IPS-18c (cell line): Measurements from ENCODE around the gene EOLA2.
"Not testable (repeated sequence)": the region's sequence is repeated elsewhere in the genome, so short reads cannot be mapped to it uniquely, and the experiment has no call there.

Experiments used
- H3K4me3 ChIP-seq: 2 replicates; pipeline ENCODE4 v1.7.0; 2013; ENCODE audit warnings: low read depth, mild to moderate bottlenecking, low read length, moderate library complexity; ENCODE audit not compliant: insufficient read depth
- H3K9me3 ChIP-seq: one replicate; pipeline ENCODE4 v1.6.1; 2013; ENCODE audit warnings: mild to moderate bottlenecking, low read length, moderate library complexity; ENCODE audit not compliant: control insufficient read depth, insufficient read depth

Gene EOLA2

DNA sequence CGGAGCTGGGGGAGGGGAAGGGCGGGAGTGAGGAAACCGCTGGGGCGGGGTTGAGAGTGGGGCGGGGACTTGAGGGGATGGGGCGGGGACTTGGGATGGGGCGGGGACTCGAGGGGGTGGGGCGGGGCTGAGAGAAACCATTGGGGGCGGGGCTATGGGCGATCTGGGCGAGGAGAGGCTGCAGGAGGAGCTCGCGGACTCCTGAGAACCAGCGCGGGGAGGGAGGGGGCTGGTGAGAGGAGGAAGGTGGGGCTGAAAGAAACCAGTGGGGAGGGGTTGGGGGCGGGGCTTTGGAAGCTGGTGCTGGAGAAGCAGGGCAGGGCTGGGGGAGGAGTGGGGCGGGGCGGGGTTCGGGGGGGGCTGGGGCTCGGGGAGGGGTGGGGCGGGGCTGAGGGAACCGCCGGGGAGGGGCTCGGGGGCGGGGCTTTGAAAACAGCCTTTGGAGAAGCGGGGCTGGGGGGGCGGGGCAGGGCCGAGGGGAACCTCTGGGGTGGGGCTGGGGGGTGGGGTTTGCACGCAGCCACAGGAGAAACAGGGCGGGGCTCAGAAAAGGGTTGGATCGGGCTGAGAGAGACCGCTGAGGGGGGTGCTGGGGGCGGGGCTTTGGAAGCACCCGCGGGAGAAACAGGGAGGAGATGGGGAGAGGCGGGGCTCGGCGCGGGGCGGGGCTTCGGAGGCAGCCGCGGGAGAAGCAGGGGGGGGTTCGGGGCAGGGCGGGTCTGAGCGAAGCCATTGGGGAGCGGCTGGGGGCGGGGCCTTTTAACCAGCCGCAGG lies 777 bp upstream of the EOLA2 start:
- Histone ChIP-seq H3K4me3 (no peak overlapping the region), H3K9me3 (peaks cover 7% of the 10 kb centered on the region)

DNA sequence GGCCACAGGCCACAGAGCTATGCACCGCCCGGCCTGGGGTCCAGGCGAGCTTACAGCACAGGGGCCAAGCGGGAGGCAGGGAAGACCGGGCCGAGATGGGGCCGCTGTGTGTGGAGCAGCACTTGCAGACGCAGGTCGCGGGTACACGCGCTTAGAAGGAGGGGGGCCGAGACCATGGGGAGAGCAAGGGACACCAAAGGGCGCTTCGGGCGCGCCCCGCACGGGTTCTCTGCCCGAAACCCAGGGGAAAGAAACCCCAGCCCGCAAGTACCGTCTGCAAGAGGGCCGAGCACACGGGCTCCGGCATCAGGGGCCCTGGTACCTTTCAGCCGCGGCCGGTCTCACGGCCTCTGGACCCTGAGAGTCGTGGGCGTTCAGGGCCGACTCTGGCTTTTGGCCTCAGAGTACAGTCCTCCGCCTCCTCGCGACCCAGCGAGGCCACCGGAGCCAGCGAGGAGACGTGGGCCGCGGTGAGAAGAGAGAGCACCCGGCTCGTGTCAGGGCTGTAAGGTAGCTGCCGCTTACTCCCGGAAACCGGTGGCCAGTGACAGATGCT lies 342 bp downstream of the EOLA2 start:
- Histone ChIP-seq H3K4me3 (peak overlapping the region; percentile 77), H3K9me3 (peaks cover 7% of the 10 kb centered on the region)

GRCh38 chrX:149937328-149937727 lies 963 bp downstream of the EOLA2 start:
- H3K9me3 ChIP-seq = not testable (repeated sequence)

GRCh38 chrX:149933547-149933946 lies 4.7 kb downstream of the EOLA2 start:
- not testable (repeated sequence) for H3K9me3 ChIP-seq, H3K4me3 ChIP-seq

More at GRCh38 chrX:149937328-149937727, 963 bp downstream of the EOLA2 start:
- peak overlapping the region; percentile 77; the same call in 1 of the 2 replicates for H3K4me3 ChIP-seq

DNA sequence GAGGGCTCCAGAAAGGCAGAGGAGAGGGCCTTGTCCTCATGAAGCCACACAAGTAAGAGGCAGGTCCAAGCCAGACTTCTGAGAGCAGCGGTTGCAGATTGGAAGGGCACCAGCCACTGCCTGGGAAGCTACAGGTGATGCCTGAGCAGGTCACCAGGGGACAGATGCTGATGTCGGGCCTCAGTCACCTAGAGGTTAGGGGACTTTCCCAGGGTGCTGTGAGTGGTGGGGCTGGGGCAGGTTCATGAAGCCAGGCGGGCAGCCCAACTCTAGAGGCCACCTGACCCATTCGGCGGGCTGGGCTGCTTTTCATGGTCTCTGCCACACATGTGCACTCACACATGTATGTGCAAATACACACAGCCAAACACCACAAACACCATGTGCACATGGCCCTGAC lies 5.3 kb downstream of the EOLA2 start:
- not testable (repeated sequence) for H3K4me3 ChIP-seq, H3K9me3 ChIP-seq

- not testable (repeated sequence) for H3K9me3 ChIP-seq
These were observed 6.1 kb downstream of the EOLA2 start for GRCh38 chrX:149932150-149932549.

GRCh38 chrX:149931355-149931754 lies 6.9 kb downstream of the EOLA2 start:
- H3K9me3 ChIP-seq, H3K4me3 ChIP-seq: not testable (repeated sequence)

More at GRCh38 chrX:149932150-149932549, 6.1 kb downstream of the EOLA2 start:
- not testable (repeated sequence) for H3K4me3 ChIP-seq

- not testable (repeated sequence) for H3K9me3 ChIP-seq, H3K4me3 ChIP-seq
These were observed 8.9 kb downstream of the EOLA2 start, which contains the start of gene HSFX4 for GRCh38 chrX:149929400-149929799. Gene HSFX4 (plus strand): TSS chrX:149929573. CDS start chrX:149929645, 72 bp downstream.

DNA sequence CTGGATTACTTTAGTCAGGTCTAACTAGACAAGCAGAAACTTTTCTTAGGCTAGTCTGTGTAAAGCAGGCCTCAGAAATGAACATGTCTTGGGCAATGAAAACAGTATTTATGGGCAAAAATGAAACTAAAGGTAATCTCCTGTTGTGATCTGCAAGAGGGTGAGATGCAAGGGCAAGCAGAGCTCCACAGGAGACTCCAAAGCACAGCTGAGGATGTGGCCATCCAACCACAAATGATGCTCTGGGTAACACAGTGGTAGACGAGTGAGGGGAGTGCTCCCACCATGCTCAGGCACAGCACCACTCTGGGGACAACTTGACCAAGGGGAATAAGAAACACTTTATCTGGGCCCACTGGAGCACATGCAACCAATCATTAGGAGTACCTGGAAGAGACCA lies 9.7 kb downstream of the EOLA2 start:
- H3K9me3 ChIP-seq, H3K4me3 ChIP-seq: not testable (repeated sequence)

- not testable (repeated sequence) for H3K4me3 ChIP-seq, H3K9me3 ChIP-seq
These were observed 10.4 kb downstream of the EOLA2 start for GRCh38 chrX:149927964-149928258.

GRCh38 chrX:149927245-149927963 lies 10.9 kb downstream of the EOLA2 start:
- H3K4me3 ChIP-seq, H3K9me3 ChIP-seq: not testable (repeated sequence)

- H3K4me3 ChIP-seq, H3K9me3 ChIP-seq: not testable (repeated sequence)
These were observed 13.9 kb downstream of the EOLA2 start for GRCh38 chrX:149924434-149924833.

DNA sequence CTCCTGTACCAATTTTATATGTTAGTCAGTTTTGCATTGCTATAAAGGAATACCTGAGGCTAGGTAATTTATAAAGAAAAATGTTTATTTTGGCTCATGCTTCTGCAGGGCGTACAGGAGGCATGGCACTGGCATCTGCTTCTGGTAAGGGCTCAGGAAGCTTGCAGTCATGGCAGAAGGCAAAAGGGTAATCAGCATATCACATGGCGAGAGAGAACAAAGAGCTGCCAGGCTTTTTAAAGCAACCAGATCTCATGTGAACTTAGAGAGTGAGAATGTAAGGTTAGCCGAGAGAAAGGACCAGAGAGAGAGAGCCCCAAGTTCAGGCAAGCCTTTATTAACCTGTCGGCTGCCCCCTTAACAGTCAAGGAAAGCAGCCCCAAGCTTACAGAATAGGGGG lies 14.5 kb downstream of the EOLA2 start:
- H3K9me3 ChIP-seq, H3K4me3 ChIP-seq: not testable (repeated sequence)

DNA sequence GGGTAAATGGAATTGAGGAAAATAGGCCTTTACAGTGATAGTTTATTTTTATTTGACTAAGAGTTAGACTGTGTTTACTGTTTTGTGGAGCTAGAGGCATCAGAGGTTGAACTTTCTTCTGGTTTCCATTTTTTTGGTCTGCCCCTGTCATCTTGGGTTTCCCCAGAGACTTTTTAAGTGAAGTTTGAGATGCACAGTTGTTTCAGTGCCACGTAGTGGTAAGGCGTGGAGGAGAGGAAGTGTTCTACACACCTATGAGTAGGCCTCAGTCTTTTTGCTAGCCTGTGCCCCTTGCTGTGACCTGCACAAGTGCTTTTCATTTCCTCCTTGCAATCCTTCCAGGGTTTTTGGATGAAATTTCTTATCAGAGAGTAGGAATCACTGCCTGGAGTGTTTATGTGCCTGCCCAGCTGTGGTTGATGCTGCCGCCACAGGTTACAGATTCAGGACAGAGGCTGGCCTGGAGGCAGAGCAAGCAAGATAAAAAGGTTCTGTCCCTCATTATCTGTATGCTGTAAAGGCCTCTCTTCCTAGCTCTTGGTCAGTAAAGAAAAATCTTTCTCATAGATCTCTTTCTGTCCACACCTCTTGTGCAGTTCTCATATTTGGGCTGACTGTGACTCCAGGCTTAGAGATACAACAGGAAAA lies 21.4 kb downstream of the EOLA2 start:
- H3K9me3 ChIP-seq = peaks cover 3% of the 10 kb centered on the region
- no peak overlapping the region for H3K4me3 ChIP-seq

DNA sequence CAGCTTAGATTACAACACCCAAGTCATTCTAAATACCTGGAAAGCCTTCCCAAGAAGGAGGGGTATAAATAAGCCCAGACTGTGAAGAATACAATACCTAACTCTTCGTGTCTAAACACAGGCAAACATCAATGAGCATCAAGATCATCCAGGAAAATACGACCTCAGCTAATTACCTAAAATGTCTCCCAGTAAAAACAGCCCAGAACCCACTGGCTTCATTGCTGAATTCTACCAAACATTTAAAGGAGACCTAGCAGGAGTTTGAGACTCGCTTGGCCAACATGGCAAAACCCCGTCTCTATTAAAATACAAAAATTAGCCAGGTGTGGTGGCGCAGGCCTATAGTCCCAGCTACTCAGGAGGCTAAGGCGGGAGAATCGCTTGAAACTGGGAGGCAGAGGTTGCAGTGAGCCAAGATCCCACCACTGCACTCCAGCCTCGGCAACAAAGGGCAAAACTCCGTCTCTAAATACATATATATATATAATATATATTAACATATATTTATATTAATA lies 28.1 kb downstream of the EOLA2 start:
- Histone ChIP-seq H3K9me3 (peaks cover 3% of the 10 kb centered on the region), H3K4me3 (no peak overlapping the region)

DNA sequence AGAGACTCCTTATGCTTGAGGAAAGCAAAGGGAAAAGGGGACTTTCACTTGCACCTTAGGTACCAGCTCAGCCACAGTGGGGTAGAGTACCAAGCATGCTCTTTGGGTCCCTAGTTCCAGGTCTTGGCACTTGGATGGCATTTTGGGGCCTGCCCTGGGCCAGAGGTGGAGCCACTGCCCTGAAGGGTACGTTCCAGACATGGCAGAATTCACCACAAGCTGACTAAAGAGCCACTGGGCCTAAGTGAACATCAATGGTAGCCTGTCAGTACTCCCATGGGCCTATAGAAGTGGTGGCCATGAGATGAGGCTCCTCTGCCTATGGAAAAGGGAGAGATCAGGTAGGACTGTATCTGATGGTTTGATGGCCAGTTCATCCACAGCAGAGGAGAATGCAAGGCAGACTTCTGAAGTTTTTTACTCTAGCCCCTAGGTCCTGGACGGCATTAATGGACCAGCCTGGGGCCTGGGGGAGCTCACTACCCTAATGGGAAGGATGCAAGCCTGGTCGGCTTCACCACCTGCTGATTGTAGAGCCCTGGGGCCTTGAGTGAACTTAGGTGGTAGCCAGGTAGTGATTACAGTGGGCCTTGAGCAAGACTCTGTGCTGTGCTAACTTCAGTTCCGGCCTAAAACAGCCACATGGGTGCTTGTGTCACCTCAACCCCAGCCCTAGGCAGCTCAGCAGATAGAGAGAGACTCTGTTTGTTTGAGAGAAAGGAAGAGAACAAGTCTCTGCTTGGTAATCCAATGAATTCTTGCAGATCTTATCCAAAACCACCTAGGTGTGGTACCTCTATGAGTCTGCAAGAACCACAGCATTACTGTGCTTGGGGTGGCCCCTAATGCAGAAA lies 28.7 kb downstream of the EOLA2 start:
- Histone ChIP-seq H3K9me3 (peaks cover 3% of the 10 kb centered on the region), H3K4me3 (no peak overlapping the region)

DNA sequence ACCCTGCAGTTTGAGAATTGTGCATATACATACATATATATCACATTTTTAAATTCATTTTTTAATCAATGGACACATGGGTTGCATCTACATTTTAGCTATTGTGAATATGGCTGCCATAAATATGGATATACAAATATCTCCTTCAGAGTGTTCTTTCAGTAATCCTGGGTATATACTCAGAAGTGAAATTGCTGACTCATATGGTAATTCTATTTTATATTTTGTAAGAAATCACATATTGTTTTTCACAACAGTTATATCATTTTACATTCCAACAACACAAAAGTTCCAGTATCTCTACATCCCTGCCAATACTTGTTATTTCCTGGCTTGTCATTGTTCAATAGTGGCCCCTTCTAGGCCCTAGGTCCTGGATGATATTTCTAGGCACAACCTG lies 29.6 kb downstream of the EOLA2 start:
- no peak overlapping the region for H3K4me3 ChIP-seq
- H3K9me3 ChIP-seq = peaks cover 3% of the 10 kb centered on the region
